NCI-H460 (cell line): ENCODE measurements around the gene SYT15. TPM values are rescaled to one million over a fixed set of nuclear protein-coding genes. Genes with fewer than 3 reads are reported as not detected.
"Not testable (repeated sequence)": the region's sequence is repeated elsewhere in the genome, so short reads cannot be mapped to it uniquely, and the experiment has no call there.

Source experiments
- DNase-seq: peaks from one replicate; pipeline ENCODE4 v3.0.0-alpha.2; 2016; ENCODE audit warnings: low read depth; ENCODE audit errors: extremely low read depth
- total RNA-seq: library from RNA; depleted of rRNA; stranded (reverse); fragments of >200 nt; shearing (Covaris generic); gene quantifications from 2 replicates; pipeline ENCODE4 v1.2.3, GENCODE V29; 2014

The SYT15 gene
- total RNA-seq, 1 experiment from 2014 or later, result 0.10 TPM

- no peak for DNase-seq
Observed at GRCh38 chr10:46555713-46556514, 23.0 kb upstream of the SYT15 start.

- no peak for DNase-seq
Observed at GRCh38 chr10:46556515-46557318, 22.2 kb upstream of the SYT15 start, which contains the start of gene GPRIN2. Gene GPRIN2, minus strand, starts transcription at chr10:46556658. Its CDS starts 5,922 bp downstream, at chr10:46550736.

GRCh38 chr10:46557319-46558121 lies 21.4 kb upstream of the SYT15 start:
- no peak for DNase-seq

- DNase-seq, result no peak
Observed at GRCh38 chr10:46558122-46558391, 20.9 kb upstream of the SYT15 start.

GRCh38 chr10:46558392-46559185 lies 20.3 kb upstream of the SYT15 start:
- no peak for DNase-seq

GRCh38 chr10:46559231-46559671 lies 19.7 kb upstream of the SYT15 start:
- no peak for DNase-seq

GRCh38 chr10:46560381-46560780 lies 18.5 kb upstream of the SYT15 start:
- no peak for DNase-seq

GRCh38 chr10:46560952-46561351 lies 18.0 kb upstream of the SYT15 start:
- DNase-seq, result no peak

- peak; percentile 59 for DNase-seq
Observed at GRCh38 chr10:46565591-46566332, 13.2 kb upstream of the SYT15 start.

GRCh38 chr10:46567151-46567550 lies 11.8 kb upstream of the SYT15 start:
- not testable (repeated sequence) for DNase-seq

GRCh38 chr10:46570655-46571054 lies 8.3 kb upstream of the SYT15 start:
- DNase-seq, result not testable (repeated sequence)

GRCh38 chr10:46572765-46573164 lies 6.2 kb upstream of the SYT15 start:
- not testable (repeated sequence) for DNase-seq

GRCh38 chr10:46573314-46573713 lies 5.6 kb upstream of the SYT15 start:
- DNase-seq, result not testable (repeated sequence)

GRCh38 chr10:46573884-46574283 lies 5.0 kb upstream of the SYT15 start:
- not testable (repeated sequence) for DNase-seq

- DNase-seq, result not testable (repeated sequence)
Observed at GRCh38 chr10:46577624-46578473, 1.1 kb upstream of the SYT15 start.

GRCh38 chr10:46579378-46579777 lies 450 bp downstream of the SYT15 start:
- not testable (repeated sequence) for DNase-seq

GRCh38 chr10:46581997-46582396 lies 3.1 kb downstream of the SYT15 start:
- DNase-seq, result not testable (repeated sequence)

GRCh38 chr10:46582568-46582967 lies 3.6 kb downstream of the SYT15 start:
- DNase-seq, result not testable (repeated sequence)
